HG03039 (cell line): ENCODE data around the gene AKR1B15.
A peak's percentile ranks its signal among the peaks of the same experiment; 100 is the strongest.
"Not testable (repeated sequence)": the region's sequence is repeated elsewhere in the genome, so short reads cannot be mapped to it uniquely, and the experiment has no call there.

Source experiments
- ATAC-seq: cut with Tn5 transposase; IDR thresholded peaks from one replicate; pipeline ENCODE4 v1.9.1; 2021; ENCODE audit warnings: mild to moderate bottlenecking, moderate library complexity; ENCODE audit not compliant: unreplicated experiment

Gene AKR1B15

DNA sequence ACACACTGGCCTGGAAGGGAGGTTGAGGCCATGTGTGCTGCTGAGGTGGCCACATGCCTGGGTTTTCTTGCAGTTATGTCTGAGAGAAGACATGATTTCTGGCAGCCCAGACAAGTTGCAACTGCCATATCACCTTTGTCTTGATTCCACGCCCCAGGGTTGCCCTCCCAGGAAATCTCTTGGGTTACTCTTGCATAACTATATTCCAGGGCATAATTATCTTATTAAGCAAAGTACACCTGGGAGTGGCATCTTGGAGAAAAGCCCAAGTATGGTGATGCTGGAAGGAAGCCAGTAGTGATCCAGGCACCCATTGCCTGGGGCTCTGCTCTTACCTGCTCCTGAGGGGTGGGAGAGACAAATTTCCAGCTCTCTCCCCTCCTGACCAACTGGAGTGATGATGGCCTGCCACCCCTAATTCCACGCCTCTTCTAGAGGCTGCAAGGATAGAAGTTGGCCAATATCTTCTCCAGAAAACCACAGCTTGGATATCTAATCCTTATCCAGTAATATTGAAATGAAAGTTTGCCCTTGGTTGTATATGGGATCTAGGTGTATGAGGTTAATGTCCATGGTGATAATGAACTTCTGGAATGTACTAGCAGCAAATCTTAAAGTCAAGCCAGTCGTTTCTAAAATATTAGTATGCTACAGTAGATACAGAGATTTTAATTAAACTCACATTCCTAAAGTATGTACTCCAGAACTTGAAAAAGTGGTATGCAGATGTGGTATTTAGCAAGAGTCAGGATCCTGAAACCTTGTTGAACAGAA is 16.5 kb upstream of the AKR1B15 start:
- no peak for ATAC-seq

DNA sequence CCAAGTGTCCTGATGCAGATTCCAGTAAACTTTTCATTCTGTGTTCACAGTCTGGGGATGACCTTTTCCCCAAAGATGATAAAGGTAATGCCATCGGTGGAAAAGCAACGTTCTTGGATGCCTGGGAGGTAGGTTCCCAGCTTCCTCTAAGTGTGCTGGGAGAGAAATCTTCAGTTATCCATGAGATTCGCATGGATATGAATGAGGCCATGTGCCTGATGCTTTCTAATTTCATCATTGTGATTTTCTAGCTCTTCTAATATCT is 16.0 kb upstream of the AKR1B15 start:
- ATAC-seq, result no peak

DNA sequence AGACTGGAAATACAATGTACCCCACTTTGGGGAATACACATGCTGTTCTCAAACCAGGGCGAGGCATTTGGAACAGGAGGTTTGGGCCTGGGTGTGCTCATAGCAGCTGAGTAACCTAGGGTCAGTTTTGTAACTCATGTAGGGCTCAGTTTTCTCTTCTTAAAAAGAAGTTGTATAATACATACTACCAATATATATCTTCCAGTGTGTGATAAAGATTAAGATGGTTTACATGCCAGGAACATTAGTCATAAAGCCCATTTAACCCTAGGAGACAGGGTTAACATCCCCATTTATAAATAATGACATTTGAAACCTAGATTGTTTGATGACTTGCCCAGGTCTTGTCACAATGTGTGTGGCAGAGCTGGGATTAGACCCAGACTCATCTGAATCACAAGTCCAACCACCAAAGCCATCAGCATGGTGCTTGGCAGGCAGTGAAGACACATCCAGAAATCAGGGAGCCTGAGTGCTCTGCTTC is 15.6 kb upstream of the AKR1B15 start:
- no peak for ATAC-seq

DNA sequence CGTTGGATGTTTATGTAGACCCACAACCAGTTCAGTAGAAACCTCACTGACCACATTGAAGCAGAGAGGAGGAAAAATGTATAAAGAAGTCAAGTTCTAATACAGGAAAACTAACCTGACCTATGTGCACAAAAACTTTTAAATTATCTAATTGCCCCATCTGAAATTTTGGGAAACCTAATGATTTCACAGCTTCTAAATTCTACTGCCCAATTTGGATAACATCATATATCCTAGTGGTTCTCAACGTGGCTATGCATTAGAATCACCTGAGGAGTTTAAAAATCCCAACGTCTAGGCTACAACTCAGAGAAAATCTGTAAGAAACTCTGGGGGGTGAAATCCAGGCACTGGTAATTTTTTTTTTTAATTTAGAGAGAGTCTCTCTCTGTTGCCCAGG is 14.3 kb upstream of the AKR1B15 start:
- no peak for ATAC-seq

DNA sequence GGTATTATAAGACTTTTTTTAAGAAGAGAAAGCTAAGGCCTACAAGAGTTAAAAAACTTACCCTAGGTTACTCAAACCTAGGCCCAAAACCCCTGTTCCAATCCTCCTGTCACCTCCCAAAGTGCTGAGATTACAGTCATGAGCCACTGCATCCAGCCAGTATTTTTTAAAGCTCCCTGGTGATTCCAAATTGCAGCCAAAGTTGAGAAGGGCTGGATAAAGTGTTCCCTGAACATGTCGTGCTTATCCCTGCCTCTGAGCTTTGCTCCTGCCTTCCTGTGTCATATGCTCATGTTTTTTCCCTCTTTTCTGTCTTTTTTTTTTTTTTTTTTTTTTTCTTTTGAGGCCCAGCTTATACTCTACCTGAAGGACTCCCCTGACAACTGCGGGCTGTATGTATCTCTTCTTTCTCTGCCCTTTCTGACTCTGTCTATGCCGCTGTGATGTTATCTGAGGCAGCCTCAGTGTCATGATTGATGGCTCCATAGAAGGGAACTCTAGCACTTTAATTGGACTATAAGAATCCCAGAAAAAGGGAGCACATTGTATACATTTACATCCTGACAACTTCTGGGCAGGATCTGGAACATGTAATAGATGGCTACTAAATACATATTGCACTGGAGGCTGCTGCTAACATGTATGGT is 13.5 kb upstream of the AKR1B15 start:
- no peak for ATAC-seq

DNA sequence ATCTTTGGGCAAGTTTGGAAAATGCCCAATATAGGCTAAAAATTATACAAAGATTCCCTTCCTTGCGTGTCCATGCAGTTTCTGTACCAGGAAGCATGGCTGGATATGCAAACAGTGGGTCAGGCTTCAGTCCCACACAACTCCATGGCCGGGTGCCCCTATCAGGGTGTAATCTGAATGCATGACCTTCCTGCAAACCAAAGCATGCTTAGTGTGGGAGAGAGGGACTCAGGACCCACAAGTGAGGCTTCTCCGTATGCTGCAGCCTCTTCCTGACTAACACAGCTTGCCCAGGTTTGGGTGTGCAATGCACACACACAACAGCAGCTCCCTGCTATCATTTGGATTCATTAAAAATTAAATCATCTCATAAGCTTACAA is 13.0 kb upstream of the AKR1B15 start:
- no peak for ATAC-seq

DNA sequence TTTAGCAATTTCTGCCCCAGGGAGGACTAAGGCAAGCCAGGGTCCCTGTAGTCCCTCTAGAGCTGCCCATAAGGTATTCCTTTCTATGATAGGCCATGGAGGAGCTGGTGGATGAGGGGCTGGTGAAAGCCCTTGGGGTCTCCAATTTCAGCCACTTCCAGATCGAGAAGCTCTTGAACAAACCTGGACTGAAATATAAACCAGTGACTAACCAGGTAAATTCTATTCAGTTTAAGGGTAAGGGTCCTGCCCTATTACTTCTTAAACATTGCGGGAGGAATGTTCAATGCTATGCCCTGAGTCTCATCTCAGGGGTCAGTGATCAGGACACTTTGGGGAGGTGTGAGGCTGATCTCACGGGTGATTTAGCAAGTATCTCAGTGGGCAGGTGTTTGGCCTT is 12.4 kb upstream of the AKR1B15 start:
- not testable (repeated sequence) for ATAC-seq

DNA sequence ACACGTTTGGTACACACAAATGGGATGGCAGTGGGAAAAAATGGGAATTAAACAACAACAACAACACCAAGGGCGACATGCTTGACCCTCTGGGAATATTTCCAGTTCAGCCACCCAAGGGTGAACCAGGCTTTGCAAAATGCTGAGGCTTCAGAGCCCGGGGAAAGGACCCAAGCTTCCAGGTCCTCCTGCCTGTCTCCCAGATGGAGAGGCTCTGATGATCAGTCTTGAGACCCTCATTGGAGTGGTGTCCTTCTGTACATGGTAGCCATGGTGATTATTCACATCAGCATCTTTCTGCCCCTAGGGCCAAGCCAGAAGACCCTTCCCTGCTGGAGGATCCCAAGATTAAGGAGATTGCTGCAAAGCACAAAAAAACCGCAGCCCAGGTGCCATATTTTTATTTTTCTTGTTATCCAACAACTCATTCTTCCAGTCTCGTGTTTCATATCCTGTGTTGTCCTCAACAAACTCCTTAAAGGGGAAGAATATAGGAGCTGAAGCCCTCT is 11.6 kb upstream of the AKR1B15 start:
- not testable (repeated sequence) for ATAC-seq

DNA sequence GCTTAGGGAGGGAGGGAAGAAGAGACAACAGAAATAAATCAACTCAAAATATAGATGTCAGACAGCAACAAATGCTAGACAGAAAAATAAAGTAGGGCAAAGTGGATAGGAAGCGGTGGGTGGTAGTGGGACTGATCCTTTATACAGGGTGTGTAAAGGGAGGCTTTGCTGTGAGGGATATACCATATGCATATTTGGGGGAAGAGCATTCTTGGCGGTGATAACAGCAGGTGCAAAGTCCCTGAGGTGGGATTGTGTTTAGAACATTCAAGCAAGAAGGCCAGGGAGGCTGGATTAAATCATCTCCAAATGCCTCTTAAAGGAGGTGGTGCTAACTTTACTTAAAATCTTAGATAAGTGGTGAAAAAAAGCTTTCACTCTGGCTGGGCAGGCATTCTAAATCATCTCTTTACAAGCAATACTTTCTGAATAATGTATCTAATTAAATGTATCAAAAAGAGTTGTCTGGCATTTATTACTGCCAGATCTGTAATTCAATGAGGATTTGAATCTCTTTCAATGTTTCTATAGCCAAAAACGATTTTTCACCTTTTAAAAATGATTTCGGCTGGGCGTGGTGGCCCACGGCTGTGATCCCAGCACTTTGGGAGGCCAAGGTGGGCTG is 9.4 kb upstream of the AKR1B15 start:
- no peak for ATAC-seq

DNA sequence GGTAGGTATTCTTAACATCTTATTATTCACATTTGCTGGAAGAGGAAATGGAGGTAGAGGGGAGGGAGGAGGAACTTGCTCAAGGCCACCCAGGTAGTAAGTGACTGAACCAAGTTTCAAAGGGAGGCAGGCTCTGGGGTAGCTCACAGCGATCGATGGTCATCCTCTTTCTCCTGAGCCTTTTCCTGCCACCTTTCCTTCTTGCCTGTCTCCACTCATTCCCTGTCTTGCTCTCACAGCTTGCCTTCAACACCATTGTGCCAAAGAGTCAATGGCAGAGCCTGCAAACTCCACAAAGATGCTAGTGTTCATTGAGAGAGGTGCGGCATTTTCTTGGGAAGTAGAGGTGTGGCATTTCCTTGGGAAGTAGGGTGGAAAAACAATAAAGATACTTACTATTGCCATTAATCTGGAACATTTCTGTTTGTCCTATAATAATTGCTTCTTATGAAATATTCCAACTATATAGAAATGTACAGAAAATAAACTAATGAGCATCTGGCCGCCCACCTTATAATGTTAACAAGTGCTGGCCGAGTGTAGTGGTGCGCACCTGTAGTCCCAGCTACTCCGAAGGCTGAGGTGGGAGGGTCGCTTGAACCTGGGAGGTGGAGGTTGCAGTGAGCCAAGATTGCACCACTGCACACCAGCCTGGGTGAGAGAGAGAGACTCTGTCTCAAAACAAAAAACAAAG is 7.3 kb upstream of the AKR1B15 start:
- ATAC-seq, result not testable (repeated sequence)

DNA sequence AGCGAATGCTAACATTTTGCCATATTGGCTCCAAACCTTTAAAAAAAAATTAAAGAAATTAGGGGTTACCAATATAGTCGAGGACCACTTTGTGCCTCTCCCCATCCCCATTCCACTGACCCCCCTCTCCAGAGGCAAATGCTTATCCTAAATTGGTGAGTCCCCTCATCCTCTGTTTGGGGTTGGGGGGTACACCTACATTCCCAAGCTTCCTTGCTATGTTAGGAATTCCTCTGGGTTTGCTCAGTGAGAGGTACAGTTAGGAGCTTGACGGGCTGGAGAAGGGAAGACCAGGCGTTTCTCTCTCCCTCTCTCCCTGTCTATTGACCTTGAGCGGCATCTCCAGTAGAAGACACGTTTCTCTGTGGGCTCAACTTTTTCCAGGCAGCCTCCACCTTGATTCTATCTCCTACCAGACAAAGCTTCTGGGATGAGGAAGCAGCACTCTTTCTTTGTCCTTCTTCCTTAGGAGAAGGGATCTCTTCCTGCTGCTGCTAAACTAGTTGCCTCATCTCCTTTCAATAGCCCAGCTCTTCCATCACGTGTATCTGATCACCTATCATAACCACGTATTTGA is 6.6 kb upstream of the AKR1B15 start:
- ATAC-seq, result no peak

DNA sequence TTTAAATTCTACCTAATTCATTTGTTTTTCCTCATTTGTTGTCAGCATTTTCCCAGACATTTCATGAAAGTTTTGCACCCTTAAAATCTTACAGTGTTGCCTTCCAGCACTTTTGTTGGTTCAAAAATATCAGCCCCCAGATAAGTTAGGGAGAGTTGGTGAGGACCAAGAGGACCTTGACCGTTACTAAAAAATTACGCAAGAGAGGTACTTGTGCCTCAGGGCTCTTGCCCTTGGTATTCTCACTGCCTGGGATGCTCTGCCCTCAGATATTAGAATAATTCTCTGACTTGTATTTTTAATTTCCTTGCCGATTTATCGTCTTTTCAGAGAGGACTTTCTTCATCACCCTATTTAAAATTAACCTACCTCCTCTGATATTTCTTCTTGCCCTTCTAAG is 3.5 kb upstream of the AKR1B15 start:
- ATAC-seq, result no peak

DNA sequence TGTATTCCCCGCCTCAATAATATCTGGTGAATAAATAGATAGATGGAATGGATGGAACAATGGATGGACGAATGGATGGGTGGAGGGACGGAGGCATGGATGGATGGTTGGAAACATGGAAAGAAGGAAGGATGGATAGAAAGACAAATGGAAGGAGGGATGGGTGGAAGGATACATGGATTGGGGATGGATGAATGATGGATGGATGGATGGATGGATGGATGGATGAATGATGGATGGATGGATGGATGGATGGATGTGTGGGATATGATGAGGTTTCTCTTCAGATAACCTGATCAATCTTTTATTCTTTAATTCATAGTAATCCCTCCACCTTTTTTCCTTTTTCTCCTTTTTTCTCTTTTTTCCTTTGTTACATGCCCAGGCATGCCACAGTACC is 3.0 kb upstream of the AKR1B15 start:
- ATAC-seq, result no peak

DNA sequence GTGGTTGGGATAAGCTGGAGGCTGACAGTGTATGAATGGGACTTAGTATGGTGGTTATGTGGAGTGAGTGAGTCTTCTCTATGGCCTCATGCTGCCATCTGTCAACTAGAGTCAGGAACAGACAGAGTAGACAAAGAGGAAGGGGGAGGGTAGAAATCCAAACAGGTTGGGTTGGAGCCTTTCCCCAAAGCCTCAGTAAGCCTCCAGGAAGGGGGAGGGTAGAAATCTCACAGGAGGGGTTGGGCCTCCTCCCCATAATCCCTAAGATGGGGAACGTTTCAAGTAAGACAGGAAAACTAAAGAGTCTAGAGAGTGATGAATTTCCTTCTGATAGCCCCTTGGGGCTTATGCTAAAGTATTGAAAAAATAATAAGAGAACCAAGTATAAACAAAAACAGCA is 2.0 kb upstream of the AKR1B15 start:
- no peak for ATAC-seq

DNA sequence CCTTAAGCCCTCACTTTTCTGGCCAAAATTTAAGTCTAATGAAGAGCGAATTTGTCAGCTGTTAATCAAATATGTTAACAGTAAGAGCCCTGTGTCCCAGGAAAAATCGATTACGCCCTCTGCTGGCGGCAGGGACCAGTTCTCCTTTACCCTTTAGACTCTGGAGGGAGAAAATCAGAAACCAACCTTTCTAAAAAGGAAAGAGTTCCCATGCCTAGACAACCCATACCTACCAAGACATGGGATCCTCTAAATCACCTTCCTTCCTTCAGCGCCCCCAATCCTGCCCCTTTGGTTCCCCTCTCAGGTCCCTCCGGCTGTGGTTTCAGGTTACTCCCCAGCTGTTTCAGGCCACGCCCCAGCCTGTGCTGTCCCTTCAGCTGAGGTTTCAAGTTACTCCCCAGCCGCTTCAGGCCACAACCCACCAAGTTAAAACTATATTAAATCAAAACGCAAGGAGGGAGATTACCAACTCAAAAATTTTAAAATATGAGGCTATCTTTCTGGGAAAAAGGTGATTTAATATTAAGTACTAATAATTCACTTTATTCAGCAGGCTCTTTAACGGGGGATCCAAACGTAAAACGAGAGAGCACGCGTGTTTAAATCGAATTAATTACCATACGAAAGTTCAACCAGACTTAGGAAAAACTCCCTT is 1.4 kb upstream of the AKR1B15 start:
- ATAC-seq, result peak; percentile 55

DNA sequence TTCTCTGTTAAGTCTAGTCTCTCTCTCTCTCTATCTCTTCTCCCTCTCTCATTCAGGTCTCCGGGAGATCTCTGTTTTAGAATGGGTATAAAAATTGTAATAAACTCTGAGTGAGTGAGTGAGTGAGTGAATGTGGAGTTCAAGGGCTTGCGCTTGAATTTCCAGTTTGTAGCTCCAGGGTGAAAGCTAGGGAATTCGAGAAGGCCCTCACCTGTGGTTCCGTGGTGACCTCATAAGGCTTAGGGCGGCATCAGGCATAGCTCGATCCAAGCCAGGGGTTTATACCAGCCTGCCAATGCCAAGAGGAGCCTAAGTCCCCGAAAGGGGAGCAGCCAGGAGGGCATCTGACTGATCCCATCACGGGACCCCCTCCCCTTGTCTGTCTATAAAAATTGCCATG is 456 bp downstream of the AKR1B15 start:
- ATAC-seq, result no peak

DNA sequence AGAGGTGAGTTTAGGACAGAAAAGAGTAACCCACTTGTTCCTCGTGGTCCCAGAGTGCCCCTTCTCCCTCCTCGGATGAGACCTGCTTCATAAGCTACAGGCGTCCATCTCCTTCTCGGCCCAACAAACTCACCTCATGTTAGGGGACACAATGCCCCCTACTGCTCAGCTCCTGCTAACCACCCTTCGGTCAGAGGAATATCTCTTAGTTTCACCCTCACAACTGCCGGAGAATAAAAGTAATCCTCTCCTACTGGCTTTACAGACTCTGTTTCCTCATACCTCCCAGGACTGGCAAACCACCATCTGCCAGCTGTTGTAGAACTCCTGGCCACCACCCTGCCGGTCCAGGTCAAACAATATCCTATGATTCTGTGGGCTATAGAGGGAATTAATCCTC is 3.2 kb downstream of the AKR1B15 start:
- ATAC-seq, result no peak

DNA sequence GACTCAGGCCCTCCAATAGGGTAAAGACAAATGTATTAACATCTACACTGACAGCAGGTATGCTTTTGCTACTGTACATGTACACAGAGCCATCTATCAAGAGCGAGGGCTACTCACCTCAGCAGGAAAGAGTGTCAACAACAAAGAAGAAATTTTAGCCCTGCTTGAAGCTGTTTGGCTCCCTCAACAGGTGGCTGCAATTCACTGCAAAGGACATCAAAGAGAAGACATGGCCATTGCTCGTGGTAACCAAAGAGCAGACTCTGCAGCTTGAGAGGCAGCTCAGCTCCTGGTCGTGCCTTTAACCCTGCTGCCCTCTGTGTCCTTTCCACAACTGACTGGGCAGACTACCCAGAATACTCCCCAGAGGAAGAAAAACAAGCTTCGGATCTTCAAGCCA is 5.1 kb downstream of the AKR1B15 start:
- ATAC-seq, result no peak

DNA sequence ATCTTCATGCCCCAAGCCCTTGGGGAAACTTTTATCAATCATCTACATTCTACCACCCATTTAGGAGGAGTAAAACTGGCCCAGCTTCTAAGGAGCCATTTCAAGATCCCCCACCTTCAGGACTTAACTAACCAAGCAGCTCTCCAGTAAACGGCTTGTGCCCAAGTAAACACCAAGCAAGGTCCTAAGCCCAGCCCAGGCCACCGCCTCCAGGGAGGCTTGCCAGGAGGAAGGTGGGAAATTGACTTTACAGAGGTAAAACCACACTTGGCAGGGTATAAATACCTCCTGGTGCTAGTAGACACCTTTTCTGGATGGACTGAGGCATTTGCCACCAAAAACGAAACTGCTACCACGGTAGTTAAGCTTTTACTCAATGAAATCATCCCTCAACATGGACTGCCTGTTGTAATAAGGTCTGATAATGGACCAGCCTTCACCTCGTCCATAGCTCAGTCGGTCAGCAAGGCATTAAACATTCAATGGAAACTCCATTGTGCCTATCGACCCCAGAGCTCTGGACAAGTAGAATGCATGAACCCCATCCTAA is 5.6 kb downstream of the AKR1B15 start:
- ATAC-seq, result no peak

DNA sequence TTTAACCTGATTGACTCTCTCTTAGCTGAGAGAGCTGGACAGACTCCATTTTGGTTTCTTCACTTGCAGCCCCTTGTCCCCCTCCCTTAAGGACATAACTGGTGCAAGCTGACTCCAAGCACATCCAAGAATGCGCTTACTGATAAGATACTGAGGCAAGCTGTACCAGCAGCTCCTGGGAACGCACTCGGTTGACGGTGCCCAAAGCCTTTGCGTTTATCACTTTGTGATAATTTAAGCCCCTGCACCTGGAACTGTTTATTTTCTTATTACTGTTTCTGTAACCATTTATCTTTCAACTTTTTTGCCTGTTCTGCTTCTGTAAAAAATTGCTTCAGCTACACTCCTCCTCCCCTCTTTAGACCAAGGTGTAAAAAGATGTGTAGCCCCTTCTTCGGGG is 8.5 kb downstream of the AKR1B15 start:
- no peak for ATAC-seq
